Activated T-cell treated with anti-CD3 and anti-CD28 coated beads, Interleukin-2, amount 50 U/mL, for 48 hours (primary cell): Measurements from ENCODE around the gene TSPAN32.
"Not testable (repeated sequence)": the region's sequence is repeated elsewhere in the genome, so short reads cannot be mapped to it uniquely, and the experiment has no call there.

Experiments used
- DNase-seq, 2 experiments: peaks; one replicate each; pipeline ENCODE4 v3.0.0-alpha.2; 2020

Gene TSPAN32

DNA sequence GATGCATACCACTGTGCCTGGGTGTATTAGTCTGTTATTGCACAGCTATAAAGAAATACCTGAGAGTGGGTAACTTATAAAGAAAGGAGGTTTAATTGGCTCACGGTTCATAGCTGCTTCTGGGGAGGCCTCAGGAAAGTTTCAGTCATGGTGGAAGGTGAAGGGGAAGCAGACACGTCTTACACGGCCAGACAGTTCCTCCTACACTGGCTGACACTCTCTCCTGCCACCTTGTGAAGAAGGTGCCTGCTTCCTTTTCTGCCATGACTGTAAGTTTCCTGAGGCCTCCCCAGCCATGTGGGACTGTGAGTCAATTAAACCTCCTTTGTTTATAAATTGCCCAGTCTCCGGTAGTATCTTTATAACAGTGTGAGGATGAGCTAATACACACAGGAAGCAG is 41.7 kb downstream of the TSPAN32 start:
- DNase-seq = no peak

DNA sequence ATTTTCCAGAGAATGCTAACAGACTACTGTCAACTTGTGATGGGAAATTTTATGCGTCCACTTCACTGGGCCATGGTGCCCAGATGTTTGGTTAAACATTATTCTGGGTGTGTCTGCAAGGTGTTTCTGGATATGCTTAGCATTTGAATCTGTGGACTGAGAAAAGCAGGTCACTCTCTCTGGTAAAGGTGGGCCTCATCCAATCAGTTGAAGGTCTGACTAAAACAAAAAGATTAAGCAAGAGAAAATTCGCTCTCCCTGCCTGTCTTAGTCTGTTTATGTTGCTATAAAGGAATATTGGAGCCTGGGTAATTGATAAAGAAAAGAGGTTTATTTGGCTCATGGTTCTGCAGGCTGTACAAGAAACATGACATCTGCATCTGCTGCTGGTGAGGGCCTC is 43.2 kb downstream of the TSPAN32 start:
- no peak for DNase-seq

DNA sequence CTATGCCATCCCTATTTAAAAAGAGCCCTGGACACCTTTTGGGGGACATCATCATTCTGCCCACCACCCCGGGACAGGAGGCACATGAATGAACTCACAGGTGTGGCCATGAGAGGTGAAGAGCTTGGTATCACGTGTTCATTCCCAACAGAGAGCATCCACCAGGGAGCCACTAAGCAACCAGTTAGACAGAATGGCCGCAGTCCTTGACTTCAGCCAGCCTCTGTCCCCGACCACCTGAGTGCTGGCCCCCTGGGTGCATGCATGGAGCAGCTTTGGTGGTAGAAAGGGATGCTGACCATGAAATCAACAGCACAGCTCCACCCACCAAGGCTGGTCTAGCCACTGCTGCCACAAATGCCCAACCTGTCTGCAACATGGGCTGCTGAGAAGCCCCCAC is 44.2 kb downstream of the TSPAN32 start:
- DNase-seq = no peak

DNA sequence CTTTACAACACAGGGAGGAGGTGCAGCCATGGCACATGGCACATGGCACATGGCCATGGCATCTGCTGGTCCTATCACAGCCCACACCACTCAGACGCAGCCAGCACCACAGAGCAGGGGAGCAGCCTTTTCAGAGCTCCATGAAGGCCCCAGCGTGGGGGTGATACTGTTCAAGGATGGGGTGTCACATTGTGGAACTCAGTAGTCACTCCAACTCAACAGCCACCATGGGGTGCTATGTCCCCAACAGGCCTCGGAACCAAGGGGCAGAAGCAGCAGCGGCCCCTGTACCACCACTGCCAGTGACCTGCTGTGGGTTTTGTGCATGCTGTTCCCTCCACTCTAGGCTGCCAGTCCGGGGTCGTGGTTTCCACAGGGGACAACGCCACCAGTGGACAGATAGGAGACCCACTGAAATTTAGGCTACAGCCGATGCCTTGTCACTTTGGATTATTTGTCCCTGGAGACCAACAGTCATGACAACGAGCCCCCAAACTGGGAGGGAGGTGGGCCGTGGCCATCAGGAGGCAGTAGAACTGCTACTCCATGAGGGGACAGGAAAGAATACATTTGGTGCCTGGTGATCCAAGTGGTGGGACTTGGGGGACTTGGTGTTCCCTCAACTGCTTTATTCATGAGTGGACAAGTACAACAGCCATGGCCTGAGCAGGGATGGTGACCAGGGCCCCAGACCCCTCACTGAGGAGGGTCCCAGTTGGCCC is 44.9 kb downstream of the TSPAN32 start:
- DNase-seq = no peak

DNA sequence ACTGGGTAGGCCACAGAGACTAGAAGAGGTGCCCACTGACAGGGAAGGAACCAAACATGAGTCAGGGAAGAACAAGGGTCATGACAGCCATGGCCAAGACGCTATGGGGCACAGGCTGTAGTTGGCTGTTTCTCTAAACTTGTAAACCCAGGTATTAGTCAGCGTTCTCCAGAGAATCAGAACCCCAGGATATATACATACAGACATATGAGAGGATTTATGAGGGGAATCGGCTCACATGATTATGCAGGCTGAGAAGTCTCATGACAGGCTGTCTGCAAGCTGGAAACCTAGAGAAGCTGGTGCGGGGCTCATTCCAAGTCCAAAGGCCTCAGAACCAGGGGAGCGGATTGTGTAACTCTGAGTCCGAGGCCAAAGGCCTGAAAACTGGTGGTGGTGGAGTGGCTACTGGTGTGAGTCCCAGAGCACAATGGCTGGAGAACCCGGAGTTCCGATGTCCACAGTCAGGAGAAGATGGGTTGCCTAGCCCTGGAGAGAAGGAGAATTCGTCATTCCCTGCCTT is 45.6 kb downstream of the TSPAN32 start:
- DNase-seq = no peak

DNA sequence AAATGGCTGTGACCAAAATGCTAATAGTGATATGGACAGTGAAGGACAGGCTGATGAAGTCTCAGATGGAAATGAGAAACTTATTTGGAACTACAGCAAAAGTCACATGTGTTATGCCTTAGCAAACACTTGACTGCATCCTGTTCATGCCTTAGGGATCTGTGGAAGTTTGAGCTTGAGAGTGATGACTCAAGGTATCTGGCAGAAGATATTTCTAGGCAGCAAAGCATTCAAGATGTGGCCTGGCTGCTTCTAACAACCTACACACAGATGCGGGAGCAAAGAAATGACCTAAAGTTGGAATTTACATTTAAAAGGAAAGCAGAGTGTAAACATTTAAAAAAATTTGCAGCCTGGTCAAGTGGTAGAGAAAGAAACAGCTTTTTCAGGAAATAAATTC is 47.2 kb downstream of the TSPAN32 start:
- no peak for DNase-seq

DNA sequence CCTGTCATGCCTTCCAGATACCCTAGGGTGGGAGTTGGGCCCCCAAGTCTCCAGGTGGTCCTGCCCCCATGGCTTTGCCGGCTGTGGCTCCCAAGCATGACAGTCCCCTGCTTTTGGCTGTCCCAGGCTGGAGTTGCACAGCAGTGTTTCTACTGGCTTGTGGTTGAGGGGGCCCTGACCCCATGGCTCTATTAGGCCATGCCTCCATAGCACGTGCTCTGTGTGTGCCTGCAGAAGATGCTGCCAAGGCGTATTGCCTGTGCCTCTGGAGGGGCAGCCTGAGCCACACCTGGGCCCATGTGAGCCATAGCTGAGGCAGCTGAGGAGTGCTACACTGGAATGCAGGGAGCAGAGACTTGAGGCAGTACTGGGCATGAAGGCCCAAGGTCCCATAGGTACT is 49.9 kb downstream of the TSPAN32 start:
- no peak for DNase-seq

DNA sequence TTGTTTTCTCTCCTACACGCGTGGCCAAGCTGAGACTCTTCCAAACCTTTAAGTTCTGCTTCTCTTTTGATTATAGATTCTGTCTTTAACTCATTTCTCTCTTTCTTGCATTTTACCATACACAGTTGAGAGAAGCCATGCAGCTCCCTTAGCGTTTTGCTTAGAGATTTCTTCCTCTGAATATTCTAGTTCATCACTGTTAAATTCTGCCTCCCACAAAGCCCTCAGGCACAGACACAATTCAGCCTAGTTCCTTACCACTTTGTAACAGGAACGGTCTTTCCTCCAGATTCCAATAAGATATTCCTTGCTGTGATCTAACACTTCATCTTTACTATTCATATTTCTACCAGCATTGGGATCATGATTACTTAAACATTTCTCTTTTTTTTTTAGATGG is 50.6 kb downstream of the TSPAN32 start:
- DNase-seq = no peak

DNA sequence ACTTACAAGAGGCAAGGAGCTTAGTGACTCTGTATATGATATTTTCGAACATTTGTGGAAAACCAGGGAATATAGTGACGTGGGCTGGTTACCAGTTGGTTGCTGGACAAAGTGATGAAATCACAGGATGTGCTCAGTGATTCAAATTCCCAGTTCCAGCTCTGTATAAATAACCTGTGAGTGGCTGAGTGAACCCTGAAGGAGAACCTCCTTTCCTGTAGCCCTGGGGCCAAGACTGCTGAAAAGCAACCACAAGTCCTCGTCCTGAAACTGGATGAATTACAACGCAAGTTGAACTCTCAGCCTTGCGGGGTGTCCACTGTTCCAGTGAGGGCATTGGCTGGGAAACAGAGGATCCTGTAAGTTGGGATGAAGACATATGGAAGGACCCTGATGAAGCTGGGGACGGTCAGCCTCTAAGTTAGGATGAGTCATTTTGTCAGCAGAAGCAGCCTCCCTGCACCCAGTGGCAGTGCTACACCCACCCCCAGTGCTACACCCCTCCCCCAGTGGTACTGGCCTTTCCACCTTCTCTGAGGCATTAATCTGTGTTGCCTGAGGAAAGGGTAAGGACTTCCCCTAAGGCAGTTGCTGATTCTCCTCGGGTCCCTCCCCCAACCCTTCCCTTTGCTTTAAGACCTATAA is 53.3 kb downstream of the TSPAN32 start:
- DNase-seq = no peak

DNA sequence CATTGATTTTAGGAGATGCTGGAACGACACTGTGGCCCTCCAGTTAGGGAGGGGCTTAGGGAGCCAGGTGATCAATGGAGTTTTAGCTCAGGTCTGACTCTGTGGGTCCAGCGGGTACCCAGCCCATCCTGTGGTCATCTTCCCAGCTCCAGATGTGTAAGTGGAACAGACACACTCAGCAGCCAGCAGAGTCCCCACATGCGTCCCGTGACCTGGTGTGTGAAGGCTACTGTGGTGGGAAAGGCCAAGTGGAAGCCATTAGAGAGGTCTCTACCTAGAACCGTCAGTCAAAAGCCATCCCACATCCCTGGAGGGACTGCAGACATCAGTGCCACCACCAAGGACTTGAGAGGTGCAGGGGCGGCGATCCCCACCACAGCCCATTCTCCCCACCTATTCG is 55.4 kb downstream of the TSPAN32 start:
- no peak for DNase-seq

DNA sequence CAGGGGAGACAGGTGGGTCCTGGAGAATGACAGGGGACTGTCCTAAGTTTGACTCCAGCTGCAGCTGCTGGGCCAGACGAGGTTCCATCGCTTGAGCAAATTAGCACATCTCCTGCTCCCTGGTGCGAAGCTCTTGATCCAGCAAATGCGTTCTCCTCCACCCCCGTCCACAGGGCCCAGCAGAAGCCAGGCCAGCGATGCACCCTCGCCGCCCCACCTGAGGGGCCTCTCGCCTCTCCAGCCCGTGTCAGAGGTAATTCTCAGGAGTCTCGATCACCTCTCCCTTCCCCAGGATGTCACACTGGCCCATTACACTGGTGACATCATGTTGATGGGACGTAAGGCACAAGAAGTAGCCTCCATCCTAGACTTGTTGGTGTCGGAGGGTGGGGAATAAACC is 55.8 kb downstream of the TSPAN32 start:
- DNase-seq = not testable (repeated sequence)

DNA sequence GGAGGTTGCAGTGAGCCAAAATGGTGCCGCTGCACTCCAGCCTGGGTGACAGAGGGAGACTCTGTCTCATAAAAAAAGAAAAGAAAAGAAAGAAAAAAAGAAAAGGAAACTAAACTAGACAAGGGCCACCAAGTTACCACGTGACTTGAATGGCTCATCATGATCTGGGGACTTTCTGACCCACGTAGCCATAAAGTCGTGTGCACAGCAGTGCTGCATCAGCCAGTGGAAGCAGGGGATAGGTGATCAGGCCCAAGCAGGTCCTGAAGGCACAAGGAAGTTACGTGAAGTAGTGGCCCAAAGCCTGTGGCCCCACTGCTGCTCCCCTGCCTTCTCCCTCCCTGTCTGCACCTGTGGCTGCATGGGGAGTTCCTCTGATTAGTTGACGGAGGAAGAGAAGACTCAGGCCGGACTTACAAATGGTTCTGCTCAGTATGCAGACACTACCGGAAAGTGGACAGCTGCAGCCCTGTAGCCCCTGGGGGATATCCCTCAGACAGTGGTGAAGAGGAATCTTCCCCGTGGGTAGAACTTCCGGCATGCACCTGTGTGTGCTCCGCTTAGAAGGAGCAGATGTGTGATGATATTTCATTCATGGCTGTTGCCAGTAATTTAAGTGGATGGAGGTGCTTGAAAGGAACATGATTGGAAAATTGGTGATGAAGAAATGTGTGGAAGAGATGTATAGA is 57.1 kb downstream of the TSPAN32 start:
- no peak for DNase-seq

DNA sequence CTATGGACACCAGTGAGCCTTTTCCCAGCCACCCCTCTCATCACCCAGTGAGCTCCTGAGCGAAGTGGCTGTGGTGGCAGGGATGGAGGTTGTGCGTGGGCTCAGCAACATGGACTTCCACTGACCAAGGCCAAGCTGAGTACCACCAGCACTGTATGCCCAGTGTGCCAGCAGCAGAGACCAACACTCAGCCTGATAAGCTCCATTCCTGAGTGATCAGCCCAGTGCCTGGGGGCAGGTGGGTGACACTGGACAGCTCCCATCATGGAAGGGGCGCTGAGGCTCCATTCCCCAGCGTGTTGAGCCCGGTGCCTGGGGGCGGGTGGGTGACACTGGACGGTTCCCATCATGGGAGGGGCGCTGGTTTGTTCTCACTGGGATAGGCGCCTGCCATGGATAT is 57.7 kb downstream of the TSPAN32 start:
- DNase-seq = no peak

DNA sequence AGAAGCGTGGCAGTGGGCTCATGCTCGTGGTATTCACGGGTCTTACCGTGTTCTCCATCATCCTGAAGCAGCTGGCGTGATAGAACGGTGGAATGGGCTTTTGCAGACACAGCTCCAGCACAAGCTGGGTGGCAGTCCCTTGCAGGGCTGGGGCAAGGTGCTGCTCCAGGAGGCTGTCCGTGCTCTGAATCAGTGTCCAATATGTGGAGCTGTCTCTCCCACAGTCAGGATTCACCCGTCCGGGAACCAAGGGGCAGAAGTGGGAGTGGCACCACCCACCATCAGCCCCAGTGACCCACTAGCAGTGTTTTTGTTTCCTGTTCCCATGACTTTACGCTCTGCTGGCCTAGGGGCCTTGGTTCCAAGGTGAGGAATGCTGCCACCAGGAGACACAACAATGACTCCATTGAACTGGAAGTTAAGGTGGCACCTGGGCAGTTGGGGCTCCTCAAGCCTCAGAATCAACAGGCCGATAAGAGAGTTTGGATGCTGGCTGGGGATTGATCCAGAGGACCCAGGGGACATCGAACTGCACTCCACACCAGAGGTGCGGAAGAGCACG is 58.3 kb downstream of the TSPAN32 start:
- no peak for DNase-seq

DNA sequence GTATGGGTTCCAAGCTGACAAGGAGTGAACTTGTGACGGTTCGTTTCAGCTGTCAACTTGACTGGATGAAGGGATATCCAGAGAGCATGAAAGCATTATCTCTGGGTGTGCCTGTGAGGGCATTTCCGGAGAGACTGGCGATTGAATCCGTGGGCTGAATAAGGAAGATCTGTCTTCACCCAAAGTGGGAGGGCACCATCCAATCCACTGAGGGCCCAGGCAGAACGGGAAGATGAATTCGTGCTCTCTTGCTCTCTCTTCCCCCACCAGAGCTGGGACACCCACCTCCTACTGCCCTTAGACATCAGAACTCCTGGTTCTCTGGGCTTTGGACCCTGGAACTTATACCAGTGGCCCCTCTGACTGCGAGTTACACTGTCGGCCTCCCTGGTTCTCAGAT is 59.8 kb downstream of the TSPAN32 start:
- DNase-seq = no peak

DNA sequence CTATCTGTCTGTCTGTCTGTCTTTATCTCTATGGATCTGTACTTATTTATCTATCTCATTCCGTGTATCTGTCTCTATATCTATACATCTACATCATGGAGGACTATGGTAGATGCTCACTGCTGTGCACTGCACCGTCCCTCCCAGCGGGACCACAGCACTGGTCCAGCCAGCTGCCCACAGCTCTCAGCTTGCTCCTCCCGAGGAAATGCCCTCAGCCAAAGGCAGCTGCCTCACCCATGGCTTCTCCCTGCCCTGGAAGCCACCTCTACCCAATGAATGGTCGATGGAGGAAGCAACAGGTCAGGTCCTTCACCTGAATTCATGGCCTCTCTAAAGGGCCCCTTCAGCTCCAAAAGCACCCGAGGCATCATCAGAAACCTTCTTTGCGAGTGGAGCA is 60.6 kb downstream of the TSPAN32 start:
- no peak for DNase-seq

DNA sequence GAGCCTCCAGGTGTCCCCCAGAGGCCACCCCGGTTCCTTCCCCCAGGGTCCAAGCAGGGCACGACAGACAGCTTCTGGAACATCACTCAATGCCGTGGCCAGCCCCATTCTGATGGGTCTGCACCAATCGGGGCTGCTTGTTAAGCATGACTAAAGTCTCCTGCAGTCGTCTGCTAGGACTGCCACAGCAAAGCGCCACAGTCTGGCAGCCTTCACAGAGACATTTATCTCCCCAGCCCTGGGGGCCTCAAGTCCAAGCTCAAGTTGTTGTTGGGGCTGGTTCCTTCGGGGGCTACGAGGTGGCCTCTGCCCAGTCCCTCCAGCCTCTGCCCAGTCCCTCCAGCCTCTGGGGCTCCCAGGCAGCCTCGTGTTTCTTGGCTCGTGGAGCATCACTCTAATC is 61.3 kb downstream of the TSPAN32 start:
- no peak for DNase-seq

DNA sequence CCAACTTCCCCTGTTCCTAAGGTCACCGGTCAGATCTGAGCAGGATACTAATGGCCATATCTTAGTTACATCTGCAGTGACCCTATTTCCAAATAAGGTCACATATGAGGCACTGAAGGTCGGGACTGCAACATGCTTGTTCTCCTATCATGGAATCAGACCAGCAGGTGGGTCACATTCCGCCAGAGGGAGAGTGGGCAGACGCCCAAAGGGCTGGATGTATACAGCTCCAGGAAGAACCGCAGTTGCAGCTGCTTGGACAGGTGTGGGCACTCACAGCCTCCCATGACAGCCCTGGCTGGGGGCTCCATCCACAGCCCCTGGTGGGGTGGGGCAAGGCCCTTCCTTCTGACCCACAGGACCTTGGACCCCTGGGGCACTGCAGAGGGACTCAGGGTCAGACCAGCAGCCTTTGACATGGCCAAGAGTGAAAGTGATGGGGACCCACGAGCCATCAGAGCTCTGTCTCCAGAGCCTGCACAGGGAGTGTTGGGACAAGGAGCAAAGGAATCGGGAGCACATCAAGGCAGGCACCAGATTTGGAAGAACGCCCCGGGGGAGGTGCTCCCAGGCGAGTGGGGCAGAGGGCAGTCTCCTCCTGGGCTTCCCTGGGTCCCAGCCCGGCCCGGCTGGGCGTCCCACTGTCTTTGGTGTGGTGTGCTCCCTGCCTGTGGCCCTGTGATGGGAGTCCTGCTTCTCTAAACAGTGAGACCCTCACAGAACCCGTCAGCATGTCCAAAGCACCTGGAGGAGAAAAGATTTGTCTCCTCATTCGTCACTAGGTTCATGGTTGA is 62.0 kb downstream of the TSPAN32 start:
- DNase-seq = no peak

DNA sequence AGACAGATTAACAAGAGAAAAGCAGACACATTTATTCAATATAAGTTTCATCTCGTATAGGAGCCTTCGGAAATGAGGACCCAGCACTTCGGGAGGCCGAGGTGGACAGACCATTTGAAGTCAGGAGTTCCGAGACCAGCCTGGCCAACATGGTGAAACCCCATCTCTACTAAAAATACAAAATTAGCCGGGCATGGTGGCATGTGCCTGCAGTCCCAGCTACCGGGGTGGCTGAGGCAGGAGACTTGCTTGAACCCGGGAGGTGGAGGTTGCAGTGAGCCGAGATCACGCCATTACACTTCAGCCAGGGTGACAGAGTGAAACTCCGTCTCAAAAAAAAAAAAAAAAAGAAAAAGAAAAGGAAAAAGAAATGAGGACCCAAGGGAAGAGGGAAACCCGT is 62.6 kb downstream of the TSPAN32 start:
- DNase-seq = not testable (repeated sequence)

DNA sequence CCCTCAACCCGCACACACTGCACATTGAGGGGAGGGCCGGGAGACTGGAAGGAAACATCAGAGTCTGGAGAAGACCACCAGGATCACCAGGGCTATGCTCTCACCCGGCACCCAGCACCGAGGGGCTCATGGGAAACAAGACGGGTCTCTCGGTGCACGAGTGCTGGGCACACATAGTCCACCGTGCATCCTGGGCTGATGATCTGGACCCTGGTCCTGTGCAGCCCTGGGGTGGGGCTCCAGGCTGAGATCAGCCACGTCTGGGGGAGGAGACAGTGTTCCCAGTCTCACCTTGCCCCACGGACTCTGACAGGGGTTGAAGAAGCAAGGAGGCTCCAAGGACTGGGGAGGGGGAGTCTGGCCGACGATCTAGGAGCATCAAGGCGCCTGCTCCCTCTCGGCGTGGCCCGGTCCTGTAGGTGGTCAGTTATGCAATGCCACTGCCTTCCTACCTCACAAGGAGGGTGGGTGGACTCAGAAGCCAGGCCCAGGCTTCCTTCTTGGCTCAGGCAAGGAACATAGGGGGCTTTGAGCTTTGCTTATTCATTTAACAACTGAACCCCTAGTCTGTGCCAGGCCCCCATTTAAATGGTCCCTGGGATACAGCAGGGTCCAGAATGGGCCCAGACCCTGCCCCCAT is 63.9 kb downstream of the TSPAN32 start:
- DNase-seq = no peak

DNA sequence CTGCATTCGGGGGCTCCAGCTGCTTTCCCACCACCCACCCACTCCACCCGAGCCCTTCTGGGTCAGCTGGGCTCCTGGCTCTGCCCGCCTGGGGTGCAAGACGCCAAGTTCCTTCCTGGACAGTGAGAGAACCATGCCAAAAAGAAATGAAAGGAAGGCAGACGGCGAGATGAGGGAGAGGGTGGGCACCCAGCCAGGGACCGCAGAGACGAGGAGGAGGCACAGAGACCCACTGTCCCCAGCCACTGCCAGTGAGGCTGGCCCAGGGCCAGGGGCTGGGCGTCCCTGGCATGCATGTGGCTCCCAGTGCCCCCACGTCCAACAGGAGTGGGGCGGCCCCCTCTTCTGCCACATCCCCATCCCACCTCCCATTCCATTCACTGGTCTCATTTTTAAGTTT is 64.5 kb downstream of the TSPAN32 start:
- no peak for DNase-seq

DNA sequence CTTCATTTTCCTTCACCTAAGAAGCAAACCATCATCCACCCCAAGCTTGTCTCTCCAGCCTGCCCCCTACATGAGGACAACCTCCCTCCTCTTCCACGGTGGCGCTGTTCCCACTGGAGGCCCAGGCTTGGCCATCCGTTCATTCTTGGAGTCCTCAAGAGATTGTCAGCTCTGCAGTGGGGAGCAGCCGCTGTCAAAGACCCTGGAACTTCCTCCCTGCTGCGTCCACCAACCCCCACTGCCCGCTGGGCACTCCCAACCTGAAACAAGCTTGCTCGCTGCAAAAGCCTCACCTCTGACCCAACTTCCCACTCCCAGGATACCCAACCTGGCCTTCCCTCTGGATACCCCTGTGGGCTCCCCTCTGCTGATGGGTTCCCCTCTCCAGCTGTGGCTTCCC is 64.9 kb downstream of the TSPAN32 start:
- no peak for DNase-seq
